ENCODE results near the gene SLC46A1. TPM values are rescaled to one million over a fixed set of nuclear protein-coding genes. Genes with fewer than 3 reads are reported as not detected.
"Not testable (repeated sequence)": the region's sequence is repeated elsewhere in the genome, so short reads cannot be mapped to it uniquely, and the experiment has no call there.

The SLC46A1 gene
- total RNA-seq, 2 experiments from 2014 or later = 2.1 to 3.1 TPM

GRCh38 chr17:28443901-28444638 lies 38.1 kb upstream of the SLC46A1 start:
- DNase-seq (no peak), ATAC-seq (no peak)
- ChIA-PET CTCF (no interaction called here), POLR2A (no interaction called here)
- H3K4me3 Mint-ChIP-seq = no peak overlapping the region
- H3K36me3 Mint-ChIP-seq (ENCODE audit: low read depth) = no peaks in the 10 kb centered on the region
- intact Hi-C loops (cut with micrococcal nuclease) = no loop called here
- H3K27me3 Mint-ChIP-seq = peaks cover 15% of the 10 kb centered on the region
- no peaks in the 10 kb centered on the region for H3K9me3 Mint-ChIP-seq
- TF ChIP-seq CTCF (IDR thresholded peaks at IDR 0.05) = no peak
- no peaks in the 10 kb centered on the region for H3K4me1 Mint-ChIP-seq (ENCODE audit: low read depth)
- no peak overlapping the region for H3K27ac Mint-ChIP-seq

GRCh38 chr17:28434326-28434725 lies 28.3 kb upstream of the SLC46A1 start:
- H3K4me3 Mint-ChIP-seq; DNase-seq; H3K9me3 Mint-ChIP-seq; POLR2A ChIA-PET; intact Hi-C loops (cut with micrococcal nuclease); H3K27ac Mint-ChIP-seq; ATAC-seq; H3K4me1 Mint-ChIP-seq (ENCODE audit: low read depth); H3K36me3 Mint-ChIP-seq (ENCODE audit: low read depth): not testable (repeated sequence)
- CTCF ChIA-PET = interaction anchor here (1.6 kb wide), 1 partner anchor 18 kb away, joined by 13 read pairs; no protein-coding TSS in a partner anchor
- H3K27me3 Mint-ChIP-seq = peaks cover 16% of the 10 kb centered on the region

GRCh38 chr17:28433721-28434120 lies 27.7 kb upstream of the SLC46A1 start:
- TF ChIP-seq CTCF (IDR thresholded peaks at IDR 0.05) = no peak
- DNase-seq = no peak
- Mint-ChIP-seq H3K4me3 (no peak overlapping the region), H3K36me3 (ENCODE audit: low read depth) (no peaks in the 10 kb centered on the region), H3K9me3 (no peaks in the 10 kb centered on the region), H3K4me1 (ENCODE audit: low read depth) (no peaks in the 10 kb centered on the region), H3K27me3 (peaks cover 17% of the 10 kb centered on the region), H3K27ac (no peak overlapping the region)
- intact Hi-C loops (cut with micrococcal nuclease) = no loop called here
- ChIA-PET CTCF (interaction anchor here (1.6 kb wide), 1 partner anchor 17 kb away, joined by 5 read pairs; no protein-coding TSS in a partner anchor), POLR2A (no interaction called here)
- no peak for ATAC-seq

- H3K9me3 Mint-ChIP-seq; H3K27ac Mint-ChIP-seq; intact Hi-C loops (cut with micrococcal nuclease); DNase-seq; H3K36me3 Mint-ChIP-seq (ENCODE audit: low read depth); ATAC-seq; H3K4me3 Mint-ChIP-seq; H3K4me1 Mint-ChIP-seq (ENCODE audit: low read depth): not testable (repeated sequence)
- ChIA-PET CTCF (interaction anchor here (1.6 kb wide), 1 partner anchor 11 kb away, joined by 4 read pairs; no protein-coding TSS in a partner anchor), POLR2A (interaction anchor here (0.6 kb wide), 1 partner anchor 23 kb away, joined by 4 read pairs; no protein-coding TSS in a partner anchor)
- H3K27me3 Mint-ChIP-seq = peaks cover 12% of the 10 kb centered on the region
Measured at GRCh38 chr17:28427982-28428381, 22.0 kb upstream of the SLC46A1 start.

GRCh38 chr17:28427371-28427770 lies 21.4 kb upstream of the SLC46A1 start:
- CTCF ChIA-PET = interaction anchor here (1.6 kb wide), 1 partner anchor 11 kb away, joined by 4 read pairs; no protein-coding TSS in a partner anchor

More at GRCh38 chr17:28427371-28427770, 21.4 kb upstream of the SLC46A1 start:
- no peaks in the 10 kb centered on the region for H3K9me3 Mint-ChIP-seq
- DNase-seq (no peak), ATAC-seq (no peak)
- no peak overlapping the region for H3K27ac Mint-ChIP-seq
- no peaks in the 10 kb centered on the region for H3K4me1 Mint-ChIP-seq (ENCODE audit: low read depth)
- POLR2A ChIA-PET = interaction anchor here (0.6 kb wide), 1 partner anchor 22 kb away, joined by 4 read pairs; no protein-coding TSS in a partner anchor
- peaks cover 12% of the 10 kb centered on the region for H3K27me3 Mint-ChIP-seq
- intact Hi-C loops (cut with micrococcal nuclease) = no loop called here
- no peak for TF ChIP-seq CTCF (IDR thresholded peaks at IDR 0.05)
- H3K36me3 Mint-ChIP-seq (ENCODE audit: low read depth) = no peaks in the 10 kb centered on the region
- no peak overlapping the region for H3K4me3 Mint-ChIP-seq

Measured in activated CD8-positive, alpha-beta T cell treated with anti-CD3 and anti-CD28 coated beads for 36 hours (primary cell).